Activated CD8-positive, alpha-beta memory T cell treated with anti-CD3 and anti-CD28 coated beads, Interleukin-2, amount 10 ng/mL, durations not matched to agents 7 days and 5 days (primary cell): Measurements from ENCODE around the gene ALDOB. TPM values are rescaled to one million over a fixed set of nuclear protein-coding genes. Genes with fewer than 3 reads are reported as not detected.

ENCODE experiments used
- ATAC-seq: fragments of 150-1000 bp; cut with Tn5 transposase; one replicate; pipeline ENCODE4 v1.10.0; 2021; ENCODE audit warnings: moderate library complexity
- CTCF ChIA-PET: fragments of 350-600 bp; sonication (Branson Sonifier 250); formaldehyde crosslinking; loops from one replicate; lab custom pipeline; 2021; ENCODE audit warnings: antibody characterized with exemption; lab: Charles Lee
- DNase-seq: peaks from one replicate; pipeline ENCODE4 v3.0.0-alpha.2; 2020
- H3K27ac Mint-ChIP-seq: one replicate; pipeline ENCODE4 v1.8.0; 2021; ENCODE audit warnings: mild to moderate bottlenecking, mixed read lengths
- H3K27me3 Mint-ChIP-seq: one replicate; pipeline ENCODE4 v1.8.0; 2021; ENCODE audit warnings: mixed read lengths
- H3K36me3 Mint-ChIP-seq: one replicate; pipeline ENCODE4 v1.8.0; 2021; ENCODE audit warnings: mild to moderate bottlenecking, mixed read lengths
- H3K4me1 Mint-ChIP-seq: one replicate; pipeline ENCODE4 v1.8.0; 2021; ENCODE audit warnings: mixed read lengths
- H3K4me3 Mint-ChIP-seq: one replicate; pipeline ENCODE4 v1.8.0; 2021; ENCODE audit warnings: mild to moderate bottlenecking, moderate library complexity, mixed read lengths
- H3K9me3 Mint-ChIP-seq: one replicate; pipeline ENCODE4 v1.8.0; 2022; ENCODE audit warnings: low read depth, mixed read lengths
- total RNA-seq, 2 experiments: library from RNA; stranded (reverse); gene quantifications; one replicate each; pipeline ENCODE4 v1.2.3, GENCODE V29; 2021

ALDOB gene
- total RNA-seq, 2 experiments from 2014 or later = not detected

- Mint-ChIP-seq H3K27ac (no peak overlapping the region), H3K4me1 (no peaks in the 10 kb centered on the region), H3K4me3 (no peak overlapping the region), H3K9me3 (no peaks in the 10 kb centered on the region), H3K36me3 (no peaks in the 10 kb centered on the region), H3K27me3 (peaks cover 18% of the 10 kb centered on the region)
- ATAC-seq = no peak
- no peak for DNase-seq
- CTCF ChIA-PET = interaction anchor here (1.2 kb wide), 1 partner anchor 17 kb away, joined by 4 read pairs; no protein-coding TSS in a partner anchor
Observed at GRCh38 chr9:101432171-101432570, 3.4 kb downstream of the ALDOB start.

GRCh38 chr9:101429736-101430135 is 5.8 kb downstream of the ALDOB start:
- ATAC-seq = no peak
- DNase-seq = no peak

GRCh38 chr9:101428909-101429308 is 6.7 kb downstream of the ALDOB start:
- Mint-ChIP-seq H3K36me3 (no peaks in the 10 kb centered on the region), H3K4me1 (no peaks in the 10 kb centered on the region), H3K9me3 (no peaks in the 10 kb centered on the region), H3K27ac (no peak overlapping the region), H3K27me3 (peaks cover 5% of the 10 kb centered on the region), H3K4me3 (no peak overlapping the region)
- no peak for DNase-seq
- ATAC-seq = no peak
- CTCF ChIA-PET = no interaction called here

More at GRCh38 chr9:101429736-101430135, 5.8 kb downstream of the ALDOB start:
- H3K27ac Mint-ChIP-seq = no peak overlapping the region
- H3K36me3 Mint-ChIP-seq = no peaks in the 10 kb centered on the region
- H3K9me3 Mint-ChIP-seq = no peaks in the 10 kb centered on the region
- no peaks in the 10 kb centered on the region for H3K4me1 Mint-ChIP-seq
- peaks cover 5% of the 10 kb centered on the region for H3K27me3 Mint-ChIP-seq
- CTCF ChIA-PET = no interaction called here
- no peak overlapping the region for H3K4me3 Mint-ChIP-seq

GRCh38 chr9:101427957-101428655 is 7.5 kb downstream of the ALDOB start:
- ATAC-seq (no peak), DNase-seq (no peak)
- Mint-ChIP-seq H3K27me3 (peaks cover 5% of the 10 kb centered on the region), H3K27ac (no peak overlapping the region), H3K4me1 (no peaks in the 10 kb centered on the region), H3K9me3 (no peaks in the 10 kb centered on the region), H3K4me3 (no peak overlapping the region), H3K36me3 (no peaks in the 10 kb centered on the region)
- CTCF ChIA-PET = no interaction called here

GRCh38 chr9:101427358-101427757 is 8.2 kb downstream of the ALDOB start:
- CTCF ChIA-PET = no interaction called here
- no peaks in the 10 kb centered on the region for H3K4me1 Mint-ChIP-seq
- no peak for DNase-seq
- no peak overlapping the region for H3K4me3 Mint-ChIP-seq
- H3K36me3 Mint-ChIP-seq = no peaks in the 10 kb centered on the region
- no peaks in the 10 kb centered on the region for H3K9me3 Mint-ChIP-seq
- H3K27ac Mint-ChIP-seq = no peak overlapping the region
- H3K27me3 Mint-ChIP-seq = peaks cover 5% of the 10 kb centered on the region
- no peak for ATAC-seq

GRCh38 chr9:101421653-101422065 is 13.9 kb downstream of the ALDOB start:
- H3K27me3 Mint-ChIP-seq = peaks cover 3% of the 10 kb centered on the region
- CTCF ChIA-PET = no interaction called here
- H3K27ac Mint-ChIP-seq = no peak overlapping the region
- DNase-seq (no peak), ATAC-seq (no peak)
- H3K9me3 Mint-ChIP-seq = peaks cover 4% of the 10 kb centered on the region
- H3K36me3 Mint-ChIP-seq = peaks cover 2% of the 10 kb centered on the region
- no peaks in the 10 kb centered on the region for H3K4me1 Mint-ChIP-seq
- H3K4me3 Mint-ChIP-seq = no peak overlapping the region

GRCh38 chr9:101419863-101420262 is 15.7 kb downstream of the ALDOB start:
- Mint-ChIP-seq H3K27ac (no peak overlapping the region), H3K9me3 (peaks cover 9% of the 10 kb centered on the region), H3K36me3 (peaks cover 4% of the 10 kb centered on the region), H3K27me3 (no peaks in the 10 kb centered on the region), H3K4me3 (no peak overlapping the region), H3K4me1 (no peaks in the 10 kb centered on the region)
- DNase-seq (no peak), ATAC-seq (no peak)
- CTCF ChIA-PET = no interaction called here

GRCh38 chr9:101418518-101419430 is 16.8 kb downstream of the ALDOB start:
- Mint-ChIP-seq H3K36me3 (peaks cover 8% of the 10 kb centered on the region), H3K27me3 (no peaks in the 10 kb centered on the region), H3K27ac (no peak overlapping the region), H3K4me3 (no peak overlapping the region), H3K4me1 (no peaks in the 10 kb centered on the region), H3K9me3 (peaks cover 14% of the 10 kb centered on the region)
- DNase-seq = no peak
- CTCF ChIA-PET = no interaction called here
- no peak for ATAC-seq

GRCh38 chr9:101417977-101418376 is 17.6 kb downstream of the ALDOB start:
- peaks cover 21% of the 10 kb centered on the region for H3K9me3 Mint-ChIP-seq
- CTCF ChIA-PET = no interaction called here

GRCh38 chr9:101417389-101417788 is 18.2 kb downstream of the ALDOB start:
- no peak for DNase-seq
- Mint-ChIP-seq H3K9me3 (peaks cover 24% of the 10 kb centered on the region), H3K4me1 (no peaks in the 10 kb centered on the region), H3K4me3 (no peak overlapping the region), H3K27ac (no peak overlapping the region), H3K27me3 (no peaks in the 10 kb centered on the region), H3K36me3 (peaks cover 16% of the 10 kb centered on the region)
- CTCF ChIA-PET = no interaction called here
- no peak for ATAC-seq

More at GRCh38 chr9:101417977-101418376, 17.6 kb downstream of the ALDOB start:
- no peak for DNase-seq
- Mint-ChIP-seq H3K4me3 (no peak overlapping the region), H3K27me3 (no peaks in the 10 kb centered on the region), H3K4me1 (no peaks in the 10 kb centered on the region), H3K36me3 (peaks cover 11% of the 10 kb centered on the region), H3K27ac (no peak overlapping the region)
- ATAC-seq = no peak

GRCh38 chr9:101415578-101415977 is 20.0 kb downstream of the ALDOB start:
- Mint-ChIP-seq H3K9me3 (peaks cover 32% of the 10 kb centered on the region), H3K4me1 (no peaks in the 10 kb centered on the region), H3K27me3 (no peaks in the 10 kb centered on the region), H3K36me3 (peaks cover 22% of the 10 kb centered on the region), H3K4me3 (no peak overlapping the region), H3K27ac (no peak overlapping the region)
- DNase-seq (no peak), ATAC-seq (no peak)
- CTCF ChIA-PET = no interaction called here

GRCh38 chr9:101414839-101415238 is 20.7 kb downstream of the ALDOB start:
- Mint-ChIP-seq H3K27me3 (no peaks in the 10 kb centered on the region), H3K27ac (no peak overlapping the region), H3K36me3 (peaks cover 23% of the 10 kb centered on the region), H3K4me1 (no peaks in the 10 kb centered on the region), H3K9me3 (peaks cover 37% of the 10 kb centered on the region), H3K4me3 (no peak overlapping the region)
- DNase-seq (no peak), ATAC-seq (no peak)
- CTCF ChIA-PET = no interaction called here

GRCh38 chr9:101409079-101409477 is 26.5 kb downstream of the ALDOB start:
- ATAC-seq (no peak), DNase-seq (no peak)
- H3K27ac Mint-ChIP-seq = no peak overlapping the region
- H3K4me1 Mint-ChIP-seq = no peaks in the 10 kb centered on the region
- H3K4me3 Mint-ChIP-seq = no peak overlapping the region
- peaks cover 69% of the 10 kb centered on the region for H3K36me3 Mint-ChIP-seq
- peaks cover 70% of the 10 kb centered on the region for H3K9me3 Mint-ChIP-seq
- no peaks in the 10 kb centered on the region for H3K27me3 Mint-ChIP-seq
- CTCF ChIA-PET = interaction anchor here (1.4 kb wide), 1 partner anchor 11 kb away, joined by 3 read pairs; the partner anchor contains the start of genes MRPL50 and ZNF189
